Gastrocnemius medialis (tissue), 4 donors: Measurements from ENCODE around the gene KIAA1586. TPM values are rescaled to one million over a fixed set of nuclear protein-coding genes. Genes with fewer than 3 reads are reported as not detected.

ENCODE experiments used
- ATAC-seq, 2 donors: fragments of 150-250 bp; one replicate each; pipeline ENCODE4 v1.9.1; 2016
- DNase-seq, 2 donors: peaks; one replicate each; pipeline ENCODE4 v3.0.0-alpha.2; 2019
- H3K27ac ChIP-seq, 4 donors: fragments of 200-600 bp; sonication (generic); 1 replicate in 1 of 4; 2 replicates in 3 of 4; pipeline ENCODE4 v1.5.1; 2016 to 2018; ENCODE audit warnings: mild to moderate bottlenecking in 2 of 4, moderate library complexity in 1 of 4
- H3K27me3 ChIP-seq, 3 donors: fragments of 200-600 bp; sonication (generic) in 2 of 3; 1 replicate in 1 of 3; 2 replicates in 2 of 3; pipeline versions ENCODE4 v1.5.1 to v1.6.0; 2016 to 2019; ENCODE audit warnings: mild to moderate bottlenecking in 1 of 3, moderate library complexity in 1 of 3
- H3K36me3 ChIP-seq, 2 donors: fragments of 200-600 bp; sonication (generic) in 1 of 2; one replicate each; pipeline ENCODE4 v1.5.1; 2017 to 2018
- H3K4me1 ChIP-seq, 2 donors: fragments of 200-600 bp; sonication (generic) in 1 of 2; one replicate each; pipeline ENCODE4 v1.5.1; 2016 to 2017; ENCODE audit warnings: mild to moderate bottlenecking in 2 of 2
- H3K4me3 ChIP-seq, 4 donors: fragments of 200-600 bp; sonication (generic) in 3 of 4; 1 replicate in 1 of 4; 2 replicates in 3 of 4; pipeline ENCODE4 v1.5.1; 2016 to 2019; ENCODE audit warnings: mild to moderate bottlenecking in 2 of 4
- H3K9me3 ChIP-seq, 3 donors: fragments of 200-600 bp; sonication (generic) in 2 of 3; 1 replicate in 1 of 3; 2 replicates in 2 of 3; pipeline ENCODE4 v1.5.1; 2016 to 2019
- POLR2A ChIP-seq, 2 donors: fragments of 450-650 bp; IDR thresholded peaks; one replicate each; pipeline ENCODE4 v1.6.1; 2017; ENCODE audit warnings: antibody characterized with exemption in 2 of 2, mild to moderate bottlenecking in 2 of 2, moderate library complexity in 2 of 2
- in situ Hi-C, 4 donors: fragments of 200-750 bp; cut with MboI; loops; one replicate each; pipeline versions ENCODE4 v1.15.0 to v1.8.0; 2017; ENCODE audit warnings: low sequenced_read_pairs in 4 of 4
- intact Hi-C: fragments of 100-400 bp; cut with DNase I; formaldehyde crosslinking; loops from one replicate; pipeline ENCODE4 v1.15.1; 2023; ENCODE audit warnings: low total_unique reads
- total RNA-seq, 4 donors: library from RNA; depleted of rRNA; stranded (reverse); fragments of >200 nt; gene quantifications; one replicate each; pipeline versions ENCODE4 v1.1.0 to v1.2.3, GENCODE V29; 2016
- TF ChIP-seq, protein P1 (sequence below), 5 experiments: fragments of 450-650 bp in 3 of 5; fragments of 200-600 bp in 2 of 5; sonication (generic) in 2 of 5; IDR thresholded peaks in 4 of 5; conservative IDR thresholded peaks in 1 of 5; 1 replicate in 4 of 5; 2 replicates in 1 of 5; pipeline ENCODE4 v1.5.1; 2016 to 2019; ENCODE audit warnings: antibody characterized with exemption in 5 of 5, mild to moderate bottlenecking in 3 of 5, moderate library complexity in 3 of 5

KIAA1586 gene
- total RNA-seq, 4 donors from 2014 or later = 1.9 to 10.2 (median 3.0) TPM

DNA sequence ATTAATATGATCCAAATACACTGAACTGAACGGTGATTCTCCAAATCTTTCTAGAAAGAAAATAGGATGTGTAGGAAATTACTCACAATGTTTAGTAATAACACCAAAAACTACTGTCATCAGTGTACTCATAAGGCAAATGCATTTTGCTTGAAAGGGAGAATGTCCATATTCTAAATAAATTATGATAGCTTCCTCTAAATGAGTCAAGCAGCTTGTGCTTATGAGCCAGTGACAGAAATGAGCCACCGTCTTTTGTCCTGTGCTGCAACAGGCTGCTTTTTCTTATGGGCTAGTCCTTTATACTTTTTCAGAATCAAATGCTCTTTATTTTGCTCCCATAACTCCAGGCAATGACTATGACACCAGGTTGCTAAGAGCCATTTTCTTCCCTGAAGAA is 39.0 kb downstream of the KIAA1586 start:
- ATAC-seq (no peak), DNase-seq (no peak)
- Histone ChIP-seq H3K36me3 (no peaks in the 10 kb centered on the region), H3K4me3 (no peak overlapping the region), H3K4me1 (no peaks in the 10 kb centered on the region), H3K9me3 (no peaks in the 10 kb centered on the region), H3K27me3 (no peaks in the 10 kb centered on the region), H3K27ac (no peak overlapping the region)
- in situ Hi-C loops = loop anchor here in 2 of 4 donors (25.0 kb wide), 1 partner anchor 227 kb away; the partner anchor contains the start of gene PRIM2 (in 2 of the 2)
- TF ChIP-seq, protein P1, sequence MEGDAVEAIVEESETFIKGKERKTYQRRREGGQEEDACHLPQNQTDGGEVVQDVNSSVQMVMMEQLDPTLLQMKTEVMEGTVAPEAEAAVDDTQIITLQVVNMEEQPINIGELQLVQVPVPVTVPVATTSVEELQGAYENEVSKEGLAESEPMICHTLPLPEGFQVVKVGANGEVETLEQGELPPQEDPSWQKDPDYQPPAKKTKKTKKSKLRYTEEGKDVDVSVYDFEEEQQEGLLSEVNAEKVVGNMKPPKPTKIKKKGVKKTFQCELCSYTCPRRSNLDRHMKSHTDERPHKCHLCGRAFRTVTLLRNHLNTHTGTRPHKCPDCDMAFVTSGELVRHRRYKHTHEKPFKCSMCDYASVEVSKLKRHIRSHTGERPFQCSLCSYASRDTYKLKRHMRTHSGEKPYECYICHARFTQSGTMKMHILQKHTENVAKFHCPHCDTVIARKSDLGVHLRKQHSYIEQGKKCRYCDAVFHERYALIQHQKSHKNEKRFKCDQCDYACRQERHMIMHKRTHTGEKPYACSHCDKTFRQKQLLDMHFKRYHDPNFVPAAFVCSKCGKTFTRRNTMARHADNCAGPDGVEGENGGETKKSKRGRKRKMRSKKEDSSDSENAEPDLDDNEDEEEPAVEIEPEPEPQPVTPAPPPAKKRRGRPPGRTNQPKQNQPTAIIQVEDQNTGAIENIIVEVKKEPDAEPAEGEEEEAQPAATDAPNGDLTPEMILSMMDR (IDR thresholded peaks at IDR 0.05 in 4 of 5, conservative IDR thresholded peaks at IDR 0.05 in 1 of 5) = no peak
- no peak for TF ChIP-seq POLR2A (IDR thresholded peaks at IDR 0.05)
- intact Hi-C loops = loop anchor here (5.0 to 10.0 kb wide), 2 partner anchors 38 to 131 kb away; partner anchors contain the start of genes BEND6 and KIAA1586

DNA sequence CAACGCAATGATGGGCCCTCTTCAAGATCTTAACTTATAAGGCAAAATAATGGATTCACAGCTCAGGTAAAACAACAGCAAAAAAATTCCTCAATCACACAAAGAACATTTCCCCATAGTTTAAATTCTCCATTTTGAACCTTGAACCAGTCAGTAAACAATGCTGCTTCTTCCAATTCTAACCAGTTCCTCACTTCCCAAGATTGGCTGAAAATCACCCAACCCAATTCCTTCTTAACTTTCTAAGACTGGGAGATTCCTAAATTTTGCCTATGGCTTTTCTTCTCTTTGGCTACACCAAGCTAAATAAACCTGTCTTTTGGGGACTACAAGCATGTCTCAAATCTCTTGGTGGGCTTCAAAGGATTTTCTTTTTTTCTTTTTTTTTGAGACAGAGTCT is 40.4 kb downstream of the KIAA1586 start:
- intact Hi-C loops = loop anchor here (5.0 to 10.0 kb wide), 2 partner anchors 40 to 132 kb away; partner anchors contain the start of genes BEND6 and KIAA1586

DNA sequence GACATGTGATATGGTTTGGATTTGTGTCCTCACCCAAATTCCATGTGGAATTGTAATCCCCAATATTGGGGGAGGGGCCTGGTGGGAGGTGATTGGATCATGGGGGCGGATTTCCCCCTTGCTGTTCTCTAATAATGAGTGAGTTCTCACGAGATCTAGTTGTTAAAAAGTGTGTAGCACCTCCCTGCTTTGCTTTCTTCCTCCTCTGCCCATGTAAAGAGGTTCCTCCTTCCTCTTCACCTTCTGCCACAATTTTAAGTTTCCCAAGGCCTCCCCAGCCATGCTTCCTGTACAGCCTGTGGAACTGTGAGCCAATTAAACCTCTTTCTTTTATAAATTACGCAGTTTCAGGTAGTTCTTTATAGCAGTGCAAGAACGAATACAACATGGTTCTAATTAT is 41.4 kb downstream of the KIAA1586 start:
- DNase-seq = no peak
- no peaks in the 10 kb centered on the region for H3K9me3 ChIP-seq
- no peak for ATAC-seq
- H3K27ac ChIP-seq = no peak overlapping the region
- H3K4me1 ChIP-seq = peaks cover 16% of the 10 kb centered on the region in 2 donors
- intact Hi-C loops (loop anchor here (2.0 to 10.0 kb wide), 3 partner anchors 41 to 229 kb away; partner anchors contain the start of genes BEND6, KIAA1586 and PRIM2), in situ Hi-C loops (loop anchor here in 2 of 4 donors (25.0 kb wide), 1 partner anchor 224 kb away; the partner anchor contains the start of gene PRIM2 (in 2 of the 2))
- no peaks in the 10 kb centered on the region for H3K36me3 ChIP-seq
- H3K4me3 ChIP-seq = no peak overlapping the region
- no peaks in the 10 kb centered on the region for H3K27me3 ChIP-seq
- TF ChIP-seq POLR2A (IDR thresholded peaks at IDR 0.05) = no peak
- TF ChIP-seq, protein P1 (IDR thresholded peaks at IDR 0.05 in 4 of 5, conservative IDR thresholded peaks at IDR 0.05 in 1 of 5) = no peak

More for the DNA sequence above, 40.4 kb downstream of the KIAA1586 start:
- no peak overlapping the region for H3K4me3 ChIP-seq
- in situ Hi-C loops = loop anchor here in 2 of 4 donors (25.0 kb wide), 1 partner anchor 225 kb away; the partner anchor contains the start of gene PRIM2 (in 2 of the 2)
- H3K27me3 ChIP-seq = no peaks in the 10 kb centered on the region
- peaks cover 5 to 6% of the 10 kb centered on the region in 2 donors for H3K4me1 ChIP-seq
- H3K9me3 ChIP-seq = no peaks in the 10 kb centered on the region
- ATAC-seq (no peak), DNase-seq (no peak)
- TF ChIP-seq POLR2A (IDR thresholded peaks at IDR 0.05) = no peak
- TF ChIP-seq, protein P1 (IDR thresholded peaks at IDR 0.05 in 4 of 5, conservative IDR thresholded peaks at IDR 0.05 in 1 of 5) = no peak
- no peak overlapping the region for H3K27ac ChIP-seq
- no peaks in the 10 kb centered on the region for H3K36me3 ChIP-seq

DNA sequence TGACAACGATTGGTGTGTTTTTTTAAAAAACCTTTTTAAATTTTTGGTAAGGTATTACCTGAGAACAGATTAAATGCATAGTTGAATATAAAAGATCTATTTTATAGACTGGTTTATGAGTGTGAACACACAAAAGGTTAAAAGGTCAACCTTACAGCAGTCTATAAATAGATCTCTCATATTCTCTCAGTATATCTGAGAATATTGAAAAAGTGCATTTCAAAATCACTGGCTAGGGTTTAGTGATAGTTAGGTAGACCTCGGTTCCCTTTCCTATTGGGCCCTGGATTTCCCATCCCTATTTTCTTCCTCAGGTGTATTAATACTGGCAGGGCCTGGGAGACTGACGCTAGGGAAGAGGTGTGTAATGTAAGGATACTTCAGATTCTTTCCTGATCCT is 42.8 kb downstream of the KIAA1586 start:
- ATAC-seq = no peak
- DNase-seq = no peak
- in situ Hi-C loops = loop anchor here in 2 of 4 donors (25.0 kb wide), 1 partner anchor 223 kb away; the partner anchor contains the start of gene PRIM2 (in 2 of the 2)
- peak overlapping the region; percentile 60 to 77 (median 66) for H3K4me3 ChIP-seq
- no peaks in the 10 kb centered on the region for H3K36me3 ChIP-seq
- peak overlapping the region in 3 of 4 donors; percentile 81 to 87 (median 86) for H3K27ac ChIP-seq
- peaks cover 23 to 28% of the 10 kb centered on the region in 2 donors for H3K4me1 ChIP-seq
- TF ChIP-seq, protein P1 (IDR thresholded peaks at IDR 0.05 in 4 of 5, conservative IDR thresholded peaks at IDR 0.05 in 1 of 5) = no peak
- TF ChIP-seq POLR2A (IDR thresholded peaks at IDR 0.05) = no peak
- no peaks in the 10 kb centered on the region for H3K27me3 ChIP-seq
- H3K9me3 ChIP-seq = no peaks in the 10 kb centered on the region
- intact Hi-C loops = loop anchor here (2.0 to 10.0 kb wide), 3 partner anchors 42 to 228 kb away; partner anchors contain the start of genes BEND6, KIAA1586 and PRIM2
